Kidney (tissue), 14 donors: Measurements from ENCODE around the gene NEK9. TPM values are rescaled to one million over a fixed set of nuclear protein-coding genes. Genes with fewer than 3 reads are reported as not detected.
"Not testable (repeated sequence)": the region's sequence is repeated elsewhere in the genome, so short reads cannot be mapped to it uniquely, and the experiment has no call there.

Experiments
- DNase-seq, 5 donors: peaks; one replicate each; pipeline ENCODE4 v3.0.0-alpha.2; 2013 to 2020
- FAIRE-seq: peaks from 2 replicates; lab custom pipeline; 2012; peaks lifted over from hg19 to GRCh38; lab: Jason Lieb, UNC
- H3K27ac ChIP-seq, 2 donors: one replicate each; pipeline ENCODE4 v1.7.0; 2013; ENCODE audit warnings: low read depth in 2 of 2, low read length in 2 of 2, inconsistent platforms in 1 of 2
- H3K27me3 ChIP-seq: one replicate; pipeline ENCODE4 v1.7.1; 2013; ENCODE audit warnings: low read length, inconsistent platforms; ENCODE audit not compliant: control insufficient read depth, insufficient read depth
- H3K36me3 ChIP-seq, 3 donors: one replicate each; pipeline versions ENCODE4 v1.7.0 to v1.7.1; 2013; ENCODE audit warnings: low read length in 3 of 3, control low read depth in 1 of 3, inconsistent platforms in 1 of 3; ENCODE audit not compliant: insufficient read depth in 3 of 3, control insufficient read depth in 2 of 3
- H3K4me1 ChIP-seq, 3 donors: one replicate each; pipeline versions ENCODE4 v1.7.0 to v1.7.1; 2013; ENCODE audit warnings: low read length in 3 of 3, inconsistent platforms in 1 of 3, low read depth in 1 of 3; ENCODE audit not compliant: control insufficient read depth in 2 of 3, insufficient read depth in 2 of 3
- H3K4me3 ChIP-seq, 3 donors: one replicate each; pipeline versions ENCODE4 v1.7.0 to v1.8.1; 2013; ENCODE audit warnings: low read length in 3 of 3, control low read depth in 1 of 3, inconsistent platforms in 1 of 3
- H3K9ac ChIP-seq, 3 donors: one replicate each; pipeline versions ENCODE4 v1.7.0 to v1.7.1; 2013; ENCODE audit warnings: low read length in 3 of 3, control low read depth in 1 of 3, inconsistent platforms in 1 of 3
- H3K9me3 ChIP-seq, 3 donors: one replicate each; pipeline versions ENCODE4 v1.7.0 to v1.7.1; 2013; ENCODE audit warnings: low read length in 3 of 3, control low read depth in 1 of 3, inconsistent platforms in 1 of 3; ENCODE audit not compliant: control insufficient read depth in 2 of 3, insufficient read depth in 1 of 3
- intact Hi-C: fragments of 100-400 bp; cut with DNase I; formaldehyde crosslinking; loops from one replicate; pipeline ENCODE4 v1.11.1; 2022
- polyA plus RNA-seq: library from polyadenylated mRNA; stranded (reverse); fragments of 350-450 nt; fragmentation: Illumina TruSeq; extraction: RNeasy Lipid Tissue Mini Kit (QIAGEN cat#74804); gene quantifications from one replicate; pipeline ENCODE4 v1.2.3, GENCODE V29; 2014; ENCODE audit warnings: low read depth, low replicate concordance; ENCODE audit not compliant: insufficient read depth
- total RNA-seq: library from RNA; stranded (reverse); fragmentation: NEBNext Ultra II Directional; extraction: Animal tissue kit (Norgen Biotek cat#: 25700); gene quantifications from one replicate; pipeline ENCODE4 v1.2.1, GENCODE V29; 2021
- TF ChIP-seq, protein P1 (sequence below): IDR thresholded peaks from 3 replicates; pipeline ENCODE4 v1.5.1; 2012; ENCODE audit warnings: mild to moderate bottlenecking, moderate library complexity, borderline replicate concordance; ENCODE audit not compliant: insufficient read depth; ENCODE audit errors: extremely low read depth
- donor health status: control.
- donor health status: control.
- donor health status: control.
- donor health status: control.
- donor health status: control.
- donor health status: DM: yes; HTN: yes; CAD: no.
- donor health status: Normal renal cell carcinoma (clear cell type).

Gene NEK9
- total and polyA plus RNA-seq, 2 donors from 2014 or later = 25.4 to 81.5 TPM

DNA sequence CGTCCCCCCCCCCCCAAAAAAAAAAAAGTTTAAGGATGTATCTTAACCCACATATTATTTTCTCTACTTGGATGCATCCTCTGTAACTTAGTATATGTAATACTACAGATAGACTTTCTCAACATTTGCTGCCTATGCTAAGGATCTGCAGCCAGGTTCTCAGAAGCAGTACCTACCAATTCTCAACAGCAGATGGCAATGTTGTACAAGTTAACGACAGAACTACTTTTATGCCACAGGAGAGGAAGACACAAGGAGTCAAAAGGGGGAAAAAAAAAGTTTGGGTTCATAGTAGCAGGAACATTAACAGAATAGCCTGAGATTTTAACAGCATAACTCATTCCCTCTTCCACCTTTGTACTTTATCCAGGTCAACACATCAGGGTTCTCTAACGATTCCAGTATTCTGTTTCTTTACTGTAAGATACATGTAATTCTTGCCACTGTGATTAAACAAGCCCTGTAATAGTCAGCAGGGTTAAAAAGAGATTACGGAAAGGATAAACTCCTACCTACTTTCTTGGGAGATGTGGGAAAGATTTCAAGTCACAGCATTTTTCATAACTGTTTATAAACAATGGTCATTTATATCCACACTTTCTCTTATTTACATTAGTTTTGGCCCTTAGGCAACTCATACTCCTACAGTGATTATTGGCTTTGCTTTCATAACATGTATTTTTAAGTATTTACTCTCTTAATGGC, 5.7 kb upstream of the NEK9 start:
- TF ChIP-seq, protein P1, sequence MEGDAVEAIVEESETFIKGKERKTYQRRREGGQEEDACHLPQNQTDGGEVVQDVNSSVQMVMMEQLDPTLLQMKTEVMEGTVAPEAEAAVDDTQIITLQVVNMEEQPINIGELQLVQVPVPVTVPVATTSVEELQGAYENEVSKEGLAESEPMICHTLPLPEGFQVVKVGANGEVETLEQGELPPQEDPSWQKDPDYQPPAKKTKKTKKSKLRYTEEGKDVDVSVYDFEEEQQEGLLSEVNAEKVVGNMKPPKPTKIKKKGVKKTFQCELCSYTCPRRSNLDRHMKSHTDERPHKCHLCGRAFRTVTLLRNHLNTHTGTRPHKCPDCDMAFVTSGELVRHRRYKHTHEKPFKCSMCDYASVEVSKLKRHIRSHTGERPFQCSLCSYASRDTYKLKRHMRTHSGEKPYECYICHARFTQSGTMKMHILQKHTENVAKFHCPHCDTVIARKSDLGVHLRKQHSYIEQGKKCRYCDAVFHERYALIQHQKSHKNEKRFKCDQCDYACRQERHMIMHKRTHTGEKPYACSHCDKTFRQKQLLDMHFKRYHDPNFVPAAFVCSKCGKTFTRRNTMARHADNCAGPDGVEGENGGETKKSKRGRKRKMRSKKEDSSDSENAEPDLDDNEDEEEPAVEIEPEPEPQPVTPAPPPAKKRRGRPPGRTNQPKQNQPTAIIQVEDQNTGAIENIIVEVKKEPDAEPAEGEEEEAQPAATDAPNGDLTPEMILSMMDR = peak; percentile 86
- FAIRE-seq (peak; percentile 88), DNase-seq (peak in 4 of 5 donors; percentile 52 to 92 (median 79))
- Histone ChIP-seq H3K9me3 (no peaks in the 10 kb centered on the region), H3K4me3 (no peak overlapping the region), H3K27ac (no peak overlapping the region), H3K4me1 (peaks cover 0 to 4% (median 0%) of the 10 kb centered on the region in 3 donors), H3K9ac (no peak overlapping the region), H3K27me3 (no peaks in the 10 kb centered on the region), H3K36me3 (peaks cover 8 to 17% (median 15%) of the 10 kb centered on the region in 3 donors)
- intact Hi-C loops = loop anchor here (5.0 to 10.0 kb wide), 2 partner anchors 170 to 352 kb away; no protein-coding TSS in a partner anchor

DNA sequence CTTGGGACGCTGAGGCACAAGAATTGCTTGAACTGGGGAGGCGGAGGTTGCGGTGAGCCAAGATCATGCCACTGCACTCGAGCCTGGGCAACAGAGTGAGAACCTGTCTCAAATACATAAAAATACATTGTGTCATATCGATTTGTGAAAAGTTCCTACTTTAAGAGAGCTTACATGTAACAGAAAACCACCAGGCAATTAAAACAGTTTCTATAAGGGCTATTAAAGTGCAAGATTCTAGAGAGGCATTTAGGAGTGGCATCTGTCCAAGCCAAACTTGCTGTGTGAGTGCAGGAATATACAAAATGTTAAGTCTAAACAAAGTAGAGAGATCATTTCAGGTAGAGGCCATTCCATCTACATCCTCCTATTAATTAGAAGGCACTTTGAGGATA, 1.7 kb upstream of the NEK9 start:
- peaks cover 2 to 4% (median 3%) of the 10 kb centered on the region in 3 donors for H3K36me3 ChIP-seq
- TF ChIP-seq, protein P1 = no peak
- DNase-seq (no peak), FAIRE-seq (no peak)
- H3K27ac ChIP-seq = no peak overlapping the region
- H3K4me3 ChIP-seq = no peak overlapping the region
- intact Hi-C loops = no loop called here
- no peaks in the 10 kb centered on the region for H3K9me3 ChIP-seq
- H3K9ac ChIP-seq = no peak overlapping the region
- H3K27me3 ChIP-seq = no peaks in the 10 kb centered on the region
- peaks cover 0 to 9% (median 6%) of the 10 kb centered on the region in 3 donors for H3K4me1 ChIP-seq

- Histone ChIP-seq H3K4me1 (peaks cover 0 to 9% (median 6%) of the 10 kb centered on the region in 3 donors), H3K27me3 (no peaks in the 10 kb centered on the region), H3K4me3 (peak overlapping the region in 2 of 3 donors; percentile 92 to 98), H3K9ac (peak overlapping the region; percentile 0 to 96 (median 54)), H3K27ac (no peak overlapping the region), H3K36me3 (peaks cover 0 to 3% (median 0%) of the 10 kb centered on the region in 3 donors), H3K9me3 (no peaks in the 10 kb centered on the region)
- DNase-seq (no peak), FAIRE-seq (no peak)
- intact Hi-C loops = no loop called here
- TF ChIP-seq, protein P1 = no peak
Measured at GRCh38 chr14:75127903-75128595, 1.2 kb upstream of the NEK9 start.

DNA sequence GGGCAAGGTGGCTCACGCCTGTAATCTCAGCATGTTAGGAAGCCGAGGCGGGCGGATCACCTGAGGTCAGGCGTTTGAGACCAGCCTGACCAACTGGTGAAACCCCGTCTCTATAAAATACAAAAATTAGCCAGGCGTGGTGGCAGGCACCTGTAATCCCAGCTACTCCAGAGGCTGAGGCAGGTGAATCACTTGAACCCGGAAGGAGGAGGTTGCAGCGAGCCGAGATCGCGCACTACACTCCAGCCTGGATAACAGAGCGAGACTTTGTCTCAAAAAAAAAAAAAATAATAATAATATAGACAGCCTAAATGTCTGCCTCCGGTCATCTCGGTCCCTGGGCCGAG, 599 bp upstream of the NEK9 start:
- DNase-seq = peak in 1 of 5 donors; percentile 67
- intact Hi-C loops, FAIRE-seq, H3K4me1 ChIP-seq, H3K36me3 ChIP-seq, H3K27me3 ChIP-seq, H3K9me3 ChIP-seq: not testable (repeated sequence)
- H3K4me3 ChIP-seq = peak overlapping the region; percentile 92 to 98 (median 95)
- peak overlapping the region; percentile 86 to 96 (median 95) for H3K9ac ChIP-seq
- H3K27ac ChIP-seq = peak overlapping the region; percentile 94 to 97
